H54 (cell line): ENCODE measurements around the gene RBP7.
"Not testable (repeated sequence)": the region's sequence is repeated elsewhere in the genome, so short reads cannot be mapped to it uniquely, and the experiment has no call there.

Experiments
- DNase-seq: peaks from one replicate; pipeline ENCODE4 v3.0.0; 2011; ENCODE audit warnings: low spot score, mixed read lengths; ENCODE audit not compliant: insufficient read length
- FAIRE-seq: peaks from 3 replicates; lab custom pipeline; 2011; peaks lifted over from hg19 to GRCh38; lab: Jason Lieb, UNC
- POLR2A ChIP-seq: IDR thresholded peaks from 2 replicates; pipeline ENCODE4 v1.6.1; 2011; ENCODE audit warnings: low read depth, mild to moderate bottlenecking, low read length

The RBP7 gene

DNA sequence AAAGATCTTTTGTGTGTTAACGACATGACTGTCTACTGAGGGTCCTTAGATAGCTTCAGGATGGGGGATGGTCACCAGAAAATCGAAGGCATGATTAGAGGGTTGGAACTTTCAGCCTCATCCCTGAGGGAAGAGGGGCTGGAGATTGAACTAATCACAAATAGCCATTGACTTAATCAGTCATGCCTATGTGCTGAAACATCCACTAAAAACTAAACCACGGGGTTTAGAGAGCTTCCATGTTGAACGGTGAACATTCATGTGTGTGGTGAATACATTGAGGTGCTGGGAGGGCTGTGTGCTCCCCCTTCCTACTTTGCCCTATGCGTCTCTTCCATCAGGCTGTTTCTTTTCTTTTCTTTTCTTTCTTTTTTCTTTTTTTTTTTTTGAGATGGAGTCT lies 17.0 kb downstream of the RBP7 start:
- no peak for TF ChIP-seq POLR2A
- DNase-seq (no peak), FAIRE-seq (no peak)

DNA sequence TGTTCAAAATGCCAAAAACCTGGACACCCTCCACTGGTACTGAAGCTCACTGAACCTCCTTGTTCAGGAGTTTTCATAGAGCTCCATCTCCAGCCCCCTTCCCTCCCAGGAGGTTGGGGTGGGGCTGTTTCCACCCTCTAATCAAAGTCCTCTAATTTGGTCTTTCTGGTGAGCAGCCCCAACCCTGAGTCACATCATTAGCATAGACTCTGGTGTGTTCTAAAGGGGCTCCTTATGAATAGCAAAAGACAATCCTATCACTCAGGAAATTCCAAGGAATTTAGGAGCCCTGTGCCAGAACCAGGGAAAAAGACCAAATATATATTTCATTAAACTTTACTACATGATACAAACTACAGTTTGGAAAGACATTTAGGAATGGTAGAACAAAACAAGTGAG lies 22.5 kb downstream of the RBP7 start:
- FAIRE-seq (no peak), DNase-seq (no peak)
- TF ChIP-seq POLR2A: no peak

DNA sequence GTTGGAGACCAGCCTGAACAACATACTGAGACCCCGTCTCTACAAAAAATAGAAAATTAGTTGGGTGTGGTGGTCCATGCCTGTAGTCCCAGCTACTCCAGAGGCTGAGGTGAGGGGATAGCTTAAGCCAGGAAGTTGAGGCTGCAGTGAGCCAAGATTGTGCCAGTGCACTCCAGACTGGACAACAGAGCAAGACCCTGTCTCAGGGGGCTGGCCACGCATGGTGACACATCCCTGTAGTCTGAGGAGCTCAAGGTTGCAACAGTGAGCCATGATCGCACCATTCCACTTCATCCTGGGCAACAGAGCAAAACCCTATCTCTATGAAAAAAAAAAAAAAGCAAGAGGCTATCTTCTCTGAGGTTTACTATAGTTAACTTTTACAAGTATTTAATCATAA lies 23.1 kb downstream of the RBP7 start:
- TF ChIP-seq POLR2A: no peak
- FAIRE-seq (no peak), DNase-seq (no peak)

DNA sequence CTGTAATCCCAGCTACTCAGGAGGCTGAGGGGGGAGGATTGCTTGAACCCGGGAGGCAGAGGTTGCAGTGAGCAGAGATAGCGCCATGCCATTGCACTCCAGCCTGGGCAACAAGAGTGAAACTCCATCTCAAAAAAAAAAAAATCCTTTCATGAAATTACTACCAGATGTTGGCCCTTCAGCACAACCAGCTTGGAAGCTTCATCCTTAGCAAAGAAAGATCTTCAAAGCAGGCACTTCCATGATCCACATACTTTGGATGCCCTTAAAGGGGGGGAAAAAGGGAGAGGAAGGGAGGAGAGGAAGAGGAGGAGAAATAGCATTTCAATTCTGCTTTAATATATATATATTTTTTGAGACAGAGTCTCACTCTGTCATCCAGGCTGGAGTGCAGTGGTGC lies 23.6 kb downstream of the RBP7 start:
- DNase-seq, FAIRE-seq: not testable (repeated sequence)

GRCh38 chr1:10021992-10022391 lies 25.0 kb downstream of the RBP7 start:
- FAIRE-seq, DNase-seq: not testable (repeated sequence)

- TF ChIP-seq POLR2A: no peak
- DNase-seq (no peak), FAIRE-seq (no peak)
Measured at GRCh38 chr1:10022656-10023055, 25.6 kb downstream of the RBP7 start.

DNA sequence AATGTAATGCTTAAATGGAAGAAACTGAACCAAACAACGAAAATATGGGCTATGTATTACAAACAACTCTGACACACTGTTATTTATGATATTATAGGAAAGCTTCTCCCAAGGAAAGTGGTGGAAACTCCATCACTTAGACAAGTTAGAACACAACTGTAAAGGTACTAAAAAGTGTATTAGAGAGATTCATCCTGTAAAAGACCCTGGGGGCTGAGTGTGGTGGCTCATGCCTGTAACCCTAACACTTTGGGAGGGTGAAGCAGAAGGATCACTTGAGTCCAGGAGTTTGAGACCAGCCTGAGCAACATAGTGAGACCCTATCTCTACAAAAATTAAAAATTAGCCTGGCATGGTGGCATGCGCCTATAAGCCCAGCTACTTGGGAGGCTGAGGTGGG lies 28.3 kb downstream of the RBP7 start:
- FAIRE-seq: no peak
- no peak for TF ChIP-seq POLR2A
- DNase-seq: no peak

DNA sequence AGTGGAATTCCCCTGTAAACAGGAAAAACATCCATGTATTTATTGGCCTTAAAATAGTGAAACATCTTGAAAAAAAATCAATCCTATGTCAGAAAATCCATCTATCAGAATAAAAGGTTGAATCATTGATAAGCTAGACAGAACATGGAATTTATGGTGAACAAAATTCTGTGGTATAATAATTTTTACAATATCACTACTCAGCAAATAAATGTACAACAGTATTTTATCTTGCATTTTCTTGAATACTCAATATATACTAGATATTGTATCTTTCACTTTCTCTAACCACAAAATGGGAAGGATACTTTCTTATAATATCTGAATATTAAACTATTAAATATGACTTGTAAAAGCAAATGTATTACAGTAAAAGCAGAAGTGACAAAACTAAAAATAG lies 30.0 kb downstream of the RBP7 start:
- no peak for TF ChIP-seq POLR2A
- DNase-seq: no peak

GRCh38 chr1:10028956-10029500 lies 32.0 kb downstream of the RBP7 start:
- FAIRE-seq, DNase-seq: not testable (repeated sequence)

More for the DNA sequence above, 30.0 kb downstream of the RBP7 start:
- FAIRE-seq: no peak

DNA sequence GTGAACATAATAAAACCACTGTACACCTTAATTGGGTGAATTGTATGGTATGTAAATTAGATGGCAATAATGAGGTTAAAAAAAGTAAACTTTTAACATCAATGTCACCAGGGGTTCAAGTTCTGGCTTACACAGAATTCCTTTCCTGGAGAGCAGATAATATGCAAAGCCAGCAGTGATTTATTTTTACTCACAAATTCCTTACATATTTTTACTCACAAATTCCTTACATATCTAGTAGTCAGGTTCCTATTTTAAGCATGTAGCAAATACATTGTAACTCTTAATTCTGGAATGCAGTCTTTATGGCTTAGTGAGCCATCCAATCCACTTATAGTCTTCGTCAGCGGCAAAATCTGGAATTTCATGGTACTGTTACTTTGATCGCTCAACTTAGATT lies 34.4 kb downstream of the RBP7 start:
- FAIRE-seq (no peak), DNase-seq (peak; percentile 24)
- TF ChIP-seq POLR2A: no peak

- peak; percentile 82 for FAIRE-seq
- TF ChIP-seq POLR2A: peak; percentile 52; the same call in 1 of the 2 replicates
- peak; percentile 65 for DNase-seq
Measured at GRCh38 chr1:10032590-10033358, 35.7 kb downstream of the RBP7 start, which contains the start of gene UBE4B. TSS of gene UBE4B (plus strand) at chr1:10032958. CDS start at chr1:10033671, 713 bp downstream.

DNA sequence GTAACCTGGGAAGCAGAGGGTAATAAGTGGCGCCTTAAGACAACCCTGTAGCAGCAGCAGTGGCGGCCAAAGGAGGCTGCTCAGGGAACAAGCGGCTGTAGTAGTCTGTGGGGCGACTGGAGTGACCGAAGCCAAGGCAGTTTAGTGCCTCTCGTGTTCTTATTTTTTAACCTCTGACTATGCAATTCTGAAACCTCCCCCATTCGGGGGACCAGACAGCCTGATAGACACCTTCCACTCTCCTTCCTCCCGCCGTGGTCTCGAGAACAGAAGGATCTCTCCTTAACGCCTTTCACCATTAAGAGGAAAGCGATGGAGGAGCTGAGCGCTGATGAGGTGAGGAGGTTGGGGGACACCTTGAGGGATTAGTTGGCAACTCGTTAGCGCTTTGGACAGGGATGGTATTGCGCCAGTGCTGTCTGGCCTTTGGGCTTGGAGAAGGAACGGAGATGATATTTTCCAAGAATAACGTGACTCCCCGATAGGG lies 36.4 kb downstream of the RBP7 start:
- FAIRE-seq: no peak
- DNase-seq: peak; percentile 10
- TF ChIP-seq POLR2A: no peak

DNA sequence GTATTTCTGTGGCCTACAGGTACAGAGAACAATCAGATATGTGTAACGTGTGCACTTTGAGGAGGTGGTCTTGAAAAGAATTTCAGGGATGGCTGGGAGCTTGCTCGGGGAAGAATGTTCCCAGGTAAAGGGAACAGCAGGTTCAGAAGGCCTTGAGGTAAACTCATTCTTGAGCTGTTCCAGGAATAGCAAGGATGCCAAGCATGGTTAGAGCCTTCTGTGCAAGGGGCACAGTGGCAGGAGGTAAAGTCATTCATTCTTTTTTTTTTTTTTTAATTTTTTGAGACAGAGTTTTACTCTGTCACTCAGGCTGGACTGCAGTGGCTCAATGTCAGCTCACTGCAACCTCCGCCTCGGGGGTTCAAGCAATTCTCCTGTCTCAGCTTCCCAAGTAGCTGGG lies 45.7 kb downstream of the RBP7 start:
- TF ChIP-seq POLR2A: no peak
- no peak for DNase-seq
- FAIRE-seq: no peak

- FAIRE-seq (no peak), DNase-seq (no peak)
- no peak for TF ChIP-seq POLR2A
Measured at GRCh38 chr1:10045480-10046355, 48.7 kb downstream of the RBP7 start.
